Measurements from ENCODE around the gene PPID.
A peak's percentile ranks its signal among the peaks of the same experiment; 100 is the strongest.

Gene PPID

GRCh38 chr4:158710814-158711213, 12.4 kb downstream of the PPID start:
- H3K27ac ChIP-seq: no peak overlapping the region
- peak; percentile 30 for TF ChIP-seq CTCF (conservative IDR thresholded peaks at IDR 0.05)
- no peak for TF ChIP-seq ZFX (IDR thresholded peaks at IDR 0.05)

- TF ChIP-seq CTCF (conservative IDR thresholded peaks at IDR 0.05) (no peak), ZFX (IDR thresholded peaks at IDR 0.05) (no peak)
- no peak overlapping the region for H3K27ac ChIP-seq
Observed at GRCh38 chr4:158704274-158704673, 18.9 kb downstream of the PPID start.

- TF ChIP-seq CTCF (conservative IDR thresholded peaks at IDR 0.05) (no peak), ZFX (IDR thresholded peaks at IDR 0.05) (no peak)
- no peak overlapping the region for H3K27ac ChIP-seq
Observed at GRCh38 chr4:158688813-158689212, 34.4 kb downstream of the PPID start.

- H3K27ac ChIP-seq: no peak overlapping the region
- TF ChIP-seq CTCF (conservative IDR thresholded peaks at IDR 0.05): no peak
- TF ChIP-seq ZFX (IDR thresholded peaks at IDR 0.05): no peak
Observed at GRCh38 chr4:158682066-158682465, 41.1 kb downstream of the PPID start.

- TF ChIP-seq ZFX (IDR thresholded peaks at IDR 0.05) (no peak), CTCF (conservative IDR thresholded peaks at IDR 0.05) (no peak)
- H3K27ac ChIP-seq: no peak overlapping the region
Observed at GRCh38 chr4:158681629-158682028, 41.6 kb downstream of the PPID start.

GRCh38 chr4:158678767-158679166, 44.4 kb downstream of the PPID start:
- no peak for TF ChIP-seq ZFX (IDR thresholded peaks at IDR 0.05)
- no peak for TF ChIP-seq CTCF (conservative IDR thresholded peaks at IDR 0.05)
- H3K27ac ChIP-seq: no peak overlapping the region

GRCh38 chr4:158676076-158676475, 47.1 kb downstream of the PPID start:
- H3K27ac ChIP-seq: no peak overlapping the region
- TF ChIP-seq ZFX (IDR thresholded peaks at IDR 0.05) (no peak), CTCF (conservative IDR thresholded peaks at IDR 0.05) (no peak)

Measured in C4-2B (cell line).